Measurements from ENCODE around the gene TRIM10.

TRIM10 gene

DNA sequence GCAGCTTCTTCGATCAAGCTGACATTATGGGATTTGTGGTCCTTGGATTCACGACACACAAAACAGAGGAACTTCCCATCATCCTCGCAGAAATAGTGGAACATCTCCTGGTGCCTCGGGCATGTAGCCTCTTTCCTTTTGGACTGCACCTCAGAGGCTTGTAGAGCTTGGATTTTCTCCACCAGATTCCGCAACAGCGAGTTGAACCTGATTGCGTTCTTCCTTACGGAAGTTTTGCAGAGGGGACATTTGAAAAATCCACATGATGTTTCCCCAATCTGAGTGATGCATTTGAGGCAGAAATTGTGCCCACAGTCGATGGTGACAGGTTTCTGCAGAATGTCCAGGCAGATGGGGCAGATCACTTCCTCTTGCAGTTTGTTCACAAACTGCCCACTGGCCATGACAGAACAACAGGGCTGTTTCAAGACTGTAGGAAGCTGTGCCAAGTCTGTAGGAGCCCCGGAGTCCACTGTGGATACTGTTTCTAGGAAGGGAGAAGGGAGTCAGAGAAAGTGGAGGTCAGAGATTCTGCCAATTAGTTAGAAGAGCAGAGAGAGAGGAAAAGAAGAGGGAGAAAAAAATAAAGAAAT lies 48.5 kb downstream of the TRIM10 start:
- H3K27me3 ChIP-seq (replicated peaks; ENCODE audit: insufficient read depth, low read length), result no peaks in the 10 kb centered on the region
- no peak overlapping the region for H3K4me3 ChIP-seq (ENCODE audit: low read length)
- no peaks in the 10 kb centered on the region for H4K20me1 ChIP-seq (ENCODE audit: insufficient read depth, low read length)
- H3K9me3 ChIP-seq (replicated peaks; ENCODE audit: insufficient read depth, low read length), result no peaks in the 10 kb centered on the region
- H3K4me2 ChIP-seq (ENCODE audit: low read depth, low read length), result no peak overlapping the region
- no peaks in the 10 kb centered on the region for H3K36me3 ChIP-seq (replicated peaks; ENCODE audit: insufficient read depth, low read length)
- DNase-seq, result no peak
- TF ChIP-seq EZH2phosphoT487 (IDR thresholded peaks at IDR 0.05; ENCODE audit: low read length), result no peak
- TF ChIP-seq EZH2 (optimal IDR thresholded peaks at IDR 0.05; ENCODE audit: low read depth, low read length), result no peak
- TF ChIP-seq, protein P1, sequence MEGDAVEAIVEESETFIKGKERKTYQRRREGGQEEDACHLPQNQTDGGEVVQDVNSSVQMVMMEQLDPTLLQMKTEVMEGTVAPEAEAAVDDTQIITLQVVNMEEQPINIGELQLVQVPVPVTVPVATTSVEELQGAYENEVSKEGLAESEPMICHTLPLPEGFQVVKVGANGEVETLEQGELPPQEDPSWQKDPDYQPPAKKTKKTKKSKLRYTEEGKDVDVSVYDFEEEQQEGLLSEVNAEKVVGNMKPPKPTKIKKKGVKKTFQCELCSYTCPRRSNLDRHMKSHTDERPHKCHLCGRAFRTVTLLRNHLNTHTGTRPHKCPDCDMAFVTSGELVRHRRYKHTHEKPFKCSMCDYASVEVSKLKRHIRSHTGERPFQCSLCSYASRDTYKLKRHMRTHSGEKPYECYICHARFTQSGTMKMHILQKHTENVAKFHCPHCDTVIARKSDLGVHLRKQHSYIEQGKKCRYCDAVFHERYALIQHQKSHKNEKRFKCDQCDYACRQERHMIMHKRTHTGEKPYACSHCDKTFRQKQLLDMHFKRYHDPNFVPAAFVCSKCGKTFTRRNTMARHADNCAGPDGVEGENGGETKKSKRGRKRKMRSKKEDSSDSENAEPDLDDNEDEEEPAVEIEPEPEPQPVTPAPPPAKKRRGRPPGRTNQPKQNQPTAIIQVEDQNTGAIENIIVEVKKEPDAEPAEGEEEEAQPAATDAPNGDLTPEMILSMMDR (IDR thresholded peaks at IDR 0.05; ENCODE audit: low read length), result no peak
- H3K27ac ChIP-seq (ENCODE audit: low read length), result no peak overlapping the region
- peaks cover 9% of the 10 kb centered on the region; the same call in 1 of the 2 replicates for H3F3A ChIP-seq (ENCODE audit: insufficient read depth, low read length)
- no peaks in the 10 kb centered on the region for H3K79me2 ChIP-seq (ENCODE audit: low read length)
- no peak overlapping the region for H2AFZ ChIP-seq (ENCODE audit: low read length)
- no peaks in the 10 kb centered on the region for H3K9me2 ChIP-seq (replicated peaks; ENCODE audit: insufficient read depth, low read length)
- no peak overlapping the region for H3K9ac ChIP-seq (ENCODE audit: low read length)
- H3K4me1 ChIP-seq (ENCODE audit: low read length), result peaks cover 13% of the 10 kb centered on the region

DNA sequence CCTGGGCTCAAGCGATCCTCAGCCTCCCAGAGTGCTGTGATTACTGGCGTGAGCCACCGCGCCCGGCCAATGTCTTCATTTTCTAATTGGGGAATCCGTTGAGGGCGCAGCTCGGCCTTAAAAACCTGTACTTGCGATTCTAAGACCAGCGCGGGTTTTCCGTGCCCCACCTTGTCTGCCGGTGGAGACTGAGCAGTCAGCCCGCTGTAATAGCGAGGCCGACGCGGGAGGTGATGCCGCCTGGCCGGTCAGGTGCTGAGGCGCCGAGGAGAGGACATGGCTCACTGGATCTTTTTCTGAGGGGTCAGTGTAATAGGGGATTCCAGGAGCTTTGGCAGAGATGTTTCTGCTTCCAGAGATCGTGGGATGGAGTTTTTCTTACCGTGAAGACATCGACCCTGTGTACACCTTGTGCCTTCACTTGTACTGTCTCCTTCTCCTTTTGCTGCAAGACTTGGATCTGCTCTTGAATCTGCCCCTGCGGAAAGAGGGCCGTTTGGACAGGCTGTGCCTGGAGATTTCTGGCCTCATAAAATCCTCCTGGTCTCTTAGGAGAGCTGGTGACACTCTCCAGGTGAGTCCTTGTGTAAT lies 49.6 kb downstream of the TRIM10 start:
- TF ChIP-seq EZH2phosphoT487 (IDR thresholded peaks at IDR 0.05; ENCODE audit: low read length), result no peak
- TF ChIP-seq EZH2 (optimal IDR thresholded peaks at IDR 0.05; ENCODE audit: low read depth, low read length), result no peak
- TF ChIP-seq, protein P1 (IDR thresholded peaks at IDR 0.05; ENCODE audit: low read length), result no peak
- H2AFZ ChIP-seq (ENCODE audit: low read length), result no peak overlapping the region
- H3K4me3 ChIP-seq (ENCODE audit: low read length), result no peak overlapping the region
- DNase-seq, result no peak
- no peaks in the 10 kb centered on the region for H3K79me2 ChIP-seq (ENCODE audit: low read length)
- H3K9ac ChIP-seq (ENCODE audit: low read length), result no peak overlapping the region
- no peaks in the 10 kb centered on the region for H3K27me3 ChIP-seq (replicated peaks; ENCODE audit: insufficient read depth, low read length)
- no peaks in the 10 kb centered on the region for H4K20me1 ChIP-seq (ENCODE audit: insufficient read depth, low read length)
- H3K9me2 ChIP-seq (replicated peaks; ENCODE audit: insufficient read depth, low read length), result no peaks in the 10 kb centered on the region
- no peak overlapping the region for H3K4me2 ChIP-seq (ENCODE audit: low read depth, low read length)
- peaks cover 13% of the 10 kb centered on the region for H3K4me1 ChIP-seq (ENCODE audit: low read length)
- no peaks in the 10 kb centered on the region for H3K9me3 ChIP-seq (replicated peaks; ENCODE audit: insufficient read depth, low read length)
- H3F3A ChIP-seq (ENCODE audit: insufficient read depth, low read length), result peaks cover 9% of the 10 kb centered on the region; the same call in 1 of the 2 replicates
- H3K36me3 ChIP-seq (replicated peaks; ENCODE audit: insufficient read depth, low read length), result no peaks in the 10 kb centered on the region
- no peak overlapping the region for H3K27ac ChIP-seq (ENCODE audit: low read length)

DNA sequence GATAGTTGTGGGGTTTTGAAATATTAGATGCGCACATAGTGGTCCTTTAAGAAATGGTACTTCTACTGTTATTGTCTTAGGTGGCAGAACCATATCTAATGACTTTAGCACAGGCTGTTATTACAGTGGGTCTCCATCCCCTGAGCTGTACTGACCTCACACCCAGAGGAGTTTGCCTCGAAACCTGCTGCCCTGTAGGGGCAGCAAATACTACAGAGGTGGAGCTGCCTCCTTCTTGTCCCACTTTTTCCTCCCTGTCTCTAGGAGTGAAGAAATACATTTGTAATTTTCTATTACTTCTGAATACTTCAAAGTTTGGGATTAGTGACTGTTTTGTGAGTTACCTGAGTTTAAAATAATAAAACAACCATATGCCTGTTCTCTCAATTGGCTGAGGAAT lies 56.4 kb downstream of the TRIM10 start:
- Histone ChIP-seq H3K27ac (ENCODE audit: low read length) (no peak overlapping the region), H3K79me2 (ENCODE audit: low read length) (no peaks in the 10 kb centered on the region), H3K9me3 (replicated peaks; ENCODE audit: insufficient read depth, low read length) (no peaks in the 10 kb centered on the region), H2AFZ (ENCODE audit: low read length) (no peak overlapping the region), H3K27me3 (replicated peaks; ENCODE audit: insufficient read depth, low read length) (peaks cover 20% of the 10 kb centered on the region), H3F3A (ENCODE audit: insufficient read depth, low read length) (peaks cover 15% of the 10 kb centered on the region), H3K4me1 (ENCODE audit: low read length) (peaks cover 15% of the 10 kb centered on the region), H3K9me2 (replicated peaks; ENCODE audit: insufficient read depth, low read length) (no peaks in the 10 kb centered on the region), H3K36me3 (replicated peaks; ENCODE audit: insufficient read depth, low read length) (no peaks in the 10 kb centered on the region), H3K9ac (ENCODE audit: low read length) (no peak overlapping the region), H4K20me1 (ENCODE audit: insufficient read depth, low read length) (no peaks in the 10 kb centered on the region), H3K4me2 (ENCODE audit: low read depth, low read length) (no peak overlapping the region), H3K4me3 (ENCODE audit: low read length) (no peak overlapping the region)
- DNase-seq, result no peak
- TF ChIP-seq EZH2 (optimal IDR thresholded peaks at IDR 0.05; ENCODE audit: low read depth, low read length) (no peak), EZH2phosphoT487 (IDR thresholded peaks at IDR 0.05; ENCODE audit: low read length) (no peak)
- TF ChIP-seq, protein P1 (IDR thresholded peaks at IDR 0.05; ENCODE audit: low read length), result no peak

Measured in MM.1S (cell line).